GM19397 (cell line): Measurements from ENCODE around the gene EEF2K.
"Not testable (repeated sequence)": the region's sequence is repeated elsewhere in the genome, so short reads cannot be mapped to it uniquely, and the experiment has no call there.

Source experiments
- ATAC-seq: cut with Tn5 transposase; IDR thresholded peaks from one replicate; pipeline ENCODE4 v1.9.1; 2021; ENCODE audit warnings: mild to moderate bottlenecking, moderate library complexity; ENCODE audit not compliant: unreplicated experiment

Gene EEF2K

GRCh38 chr16:22291860-22292318 is 85.8 kb downstream of the EEF2K start:
- ATAC-seq = no peak

GRCh38 chr16:22292320-22292719 is 86.2 kb downstream of the EEF2K start:
- no peak for ATAC-seq

- ATAC-seq = no peak
Observed at GRCh38 chr16:22293137-22294106, 87.3 kb downstream of the EEF2K start.

- no peak for ATAC-seq
Observed at GRCh38 chr16:22296225-22297113, 90.4 kb downstream of the EEF2K start.

GRCh38 chr16:22297114-22297870 is 91.2 kb downstream of the EEF2K start, which contains the start of gene POLR3E:
TSS of gene POLR3E (plus strand) at chr16:22297409. CDS start at chr16:22302969, 5,560 bp downstream.
- peak; percentile 92 for ATAC-seq

GRCh38 chr16:22297871-22298733 is 92.0 kb downstream of the EEF2K start:
- no peak for ATAC-seq

GRCh38 chr16:22299036-22299435 is 93.0 kb downstream of the EEF2K start:
- no peak for ATAC-seq

- no peak for ATAC-seq
Observed at GRCh38 chr16:22300427-22301071, 94.5 kb downstream of the EEF2K start.

- not testable (repeated sequence) for ATAC-seq
Observed at GRCh38 chr16:22301423-22301822, 95.3 kb downstream of the EEF2K start.

GRCh38 chr16:22302776-22303363 is 96.8 kb downstream of the EEF2K start:
- no peak for ATAC-seq

GRCh38 chr16:22304411-22304810 is 98.3 kb downstream of the EEF2K start:
- no peak for ATAC-seq

GRCh38 chr16:22306788-22307187 is 100.7 kb downstream of the EEF2K start:
- no peak for ATAC-seq

GRCh38 chr16:22307838-22308237 is 101.8 kb downstream of the EEF2K start:
- no peak for ATAC-seq

GRCh38 chr16:22308824-22309520 is 102.9 kb downstream of the EEF2K start:
- no peak for ATAC-seq

GRCh38 chr16:22311520-22311919 is 105.4 kb downstream of the EEF2K start:
- ATAC-seq = no peak

GRCh38 chr16:22312897-22313781 is 107.1 kb downstream of the EEF2K start:
- ATAC-seq = no peak

GRCh38 chr16:22313876-22314470 is 107.9 kb downstream of the EEF2K start:
- ATAC-seq = no peak
